Measurements from ENCODE around the gene CPED1. TPM values are rescaled to one million over a fixed set of nuclear protein-coding genes. Genes with fewer than 3 reads are reported as not detected.

CPED1 gene
- total RNA-seq, 1 experiment from 2014 or later, result 0.13 TPM

- no peaks in the 10 kb centered on the region for H4K20me1 ChIP-seq (ENCODE audit: control insufficient read depth, insufficient read depth, insufficient read length)
- H3K23ac ChIP-seq (ENCODE audit: insufficient read length, low read depth, low read length), result no peak overlapping the region
- no peak overlapping the region for H2AK5ac ChIP-seq (ENCODE audit: insufficient read length, low read length)
- H2BK12ac ChIP-seq (ENCODE audit: insufficient read length, low read depth, low read length), result no peak overlapping the region
- H3K9ac ChIP-seq (ENCODE audit: extremely low read depth, insufficient read length, low read length), result no peak overlapping the region
- H2BK120ac ChIP-seq (ENCODE audit: low read depth, low read length, poor library complexity, severe bottlenecking), result no peak overlapping the region
- no peaks in the 10 kb centered on the region for H3K79me1 ChIP-seq (ENCODE audit: insufficient read depth, low read depth, low read length, poor library complexity, severe bottlenecking)
- no peak overlapping the region for H2AFZ ChIP-seq (ENCODE audit: low read length)
- H3K4me1 ChIP-seq (ENCODE audit: insufficient read depth, low read length), result no peaks in the 10 kb centered on the region
- no peak overlapping the region for H3T11ph ChIP-seq (ENCODE audit: low read length)
- no peak overlapping the region for H3K4me2 ChIP-seq (ENCODE audit: insufficient read depth, insufficient read length, low read length)
- no peak overlapping the region for H2BK20ac ChIP-seq (ENCODE audit: low read depth, low read length, poor library complexity, severe bottlenecking)
- H3K27me3 ChIP-seq (ENCODE audit: insufficient read depth, low read length), result peaks cover 11% of the 10 kb centered on the region; the same call in 1 of the 2 replicates
- no peak overlapping the region for H3K56ac ChIP-seq (ENCODE audit: insufficient read length, low read depth, low read length)
- DNase-seq, result no peak
- peaks cover 19% of the 10 kb centered on the region for H3K23me2 ChIP-seq (ENCODE audit: insufficient read length, low read depth, low read length, poor library complexity, severe bottlenecking)
- no peak overlapping the region for H3K4me3 Mint-ChIP-seq
- no peak overlapping the region for H4K91ac ChIP-seq (ENCODE audit: insufficient read length, low read depth, low read length)
- no peak overlapping the region for H4K5ac ChIP-seq (ENCODE audit: insufficient read length, low read depth, low read length)
- H3K14ac ChIP-seq (ENCODE audit: insufficient read depth, low read length), result no peak overlapping the region
- no peak overlapping the region for H2BK15ac ChIP-seq (ENCODE audit: low read depth, low read length)
- WGBS (ENCODE audit: extremely low coverage, insufficient read length, low lambda C conversion rate), result no CpG with 5 or more reads among the region's 5 CpGs
- no peaks in the 10 kb centered on the region for H3K9me3 Mint-ChIP-seq
- H3K4me1 Mint-ChIP-seq, result peaks cover 5 to 14% of the 10 kb centered on the region in 2 experiments
- no peak overlapping the region for H3K4ac ChIP-seq (ENCODE audit: low read depth, low read length)
- TF ChIP-seq, protein P1, sequence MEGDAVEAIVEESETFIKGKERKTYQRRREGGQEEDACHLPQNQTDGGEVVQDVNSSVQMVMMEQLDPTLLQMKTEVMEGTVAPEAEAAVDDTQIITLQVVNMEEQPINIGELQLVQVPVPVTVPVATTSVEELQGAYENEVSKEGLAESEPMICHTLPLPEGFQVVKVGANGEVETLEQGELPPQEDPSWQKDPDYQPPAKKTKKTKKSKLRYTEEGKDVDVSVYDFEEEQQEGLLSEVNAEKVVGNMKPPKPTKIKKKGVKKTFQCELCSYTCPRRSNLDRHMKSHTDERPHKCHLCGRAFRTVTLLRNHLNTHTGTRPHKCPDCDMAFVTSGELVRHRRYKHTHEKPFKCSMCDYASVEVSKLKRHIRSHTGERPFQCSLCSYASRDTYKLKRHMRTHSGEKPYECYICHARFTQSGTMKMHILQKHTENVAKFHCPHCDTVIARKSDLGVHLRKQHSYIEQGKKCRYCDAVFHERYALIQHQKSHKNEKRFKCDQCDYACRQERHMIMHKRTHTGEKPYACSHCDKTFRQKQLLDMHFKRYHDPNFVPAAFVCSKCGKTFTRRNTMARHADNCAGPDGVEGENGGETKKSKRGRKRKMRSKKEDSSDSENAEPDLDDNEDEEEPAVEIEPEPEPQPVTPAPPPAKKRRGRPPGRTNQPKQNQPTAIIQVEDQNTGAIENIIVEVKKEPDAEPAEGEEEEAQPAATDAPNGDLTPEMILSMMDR (conservative IDR thresholded peaks at IDR 0.05), result no peak
- H4K8ac ChIP-seq (replicated peaks; ENCODE audit: insufficient read length, low read depth, low read length), result no peak overlapping the region
- no peaks in the 10 kb centered on the region; a peak in 1 of 7 replicates for H3K36me3 Mint-ChIP-seq (ENCODE audit: insufficient read depth in 1 of 3, low read depth in 3 of 3)
- H3K18ac ChIP-seq (ENCODE audit: insufficient read length, low read depth, low read length), result no peak overlapping the region
- no peaks in the 10 kb centered on the region for H3K9me3 ChIP-seq (ENCODE audit: control insufficient read depth, low read depth, low read length)
- H3K27ac Mint-ChIP-seq, result no peak overlapping the region
- no peaks in the 10 kb centered on the region for H3K79me2 ChIP-seq (ENCODE audit: insufficient read depth, low read length)
- no peak overlapping the region for H3K27ac ChIP-seq (ENCODE audit: insufficient read length, low read depth, low read length)
- H2BK5ac ChIP-seq (ENCODE audit: insufficient read length, low read length), result no peak overlapping the region
- H3K27me3 Mint-ChIP-seq (ENCODE audit: low read depth), result peaks cover 46% of the 10 kb centered on the region
Measured at GRCh38 chr7:121327671-121328070, 339.2 kb downstream of the CPED1 start.

Measured in H9 (cell line).